IPS DF 19.7 (cell line): ENCODE data around the gene ATP6V1G1.
A peak's percentile ranks its signal among the peaks of the same experiment; 100 is the strongest.
"Not testable (repeated sequence)": the region's sequence is repeated elsewhere in the genome, so short reads cannot be mapped to it uniquely, and the experiment has no call there.

Source experiments
- DNase-seq: peaks from one replicate; pipeline ENCODE4 v3.0.0-alpha.2; 2013; ENCODE audit warnings: low read depth, low spot score

The ATP6V1G1 gene, protein sequence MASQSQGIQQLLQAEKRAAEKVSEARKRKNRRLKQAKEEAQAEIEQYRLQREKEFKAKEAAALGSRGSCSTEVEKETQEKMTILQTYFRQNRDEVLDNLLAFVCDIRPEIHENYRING

DNA sequence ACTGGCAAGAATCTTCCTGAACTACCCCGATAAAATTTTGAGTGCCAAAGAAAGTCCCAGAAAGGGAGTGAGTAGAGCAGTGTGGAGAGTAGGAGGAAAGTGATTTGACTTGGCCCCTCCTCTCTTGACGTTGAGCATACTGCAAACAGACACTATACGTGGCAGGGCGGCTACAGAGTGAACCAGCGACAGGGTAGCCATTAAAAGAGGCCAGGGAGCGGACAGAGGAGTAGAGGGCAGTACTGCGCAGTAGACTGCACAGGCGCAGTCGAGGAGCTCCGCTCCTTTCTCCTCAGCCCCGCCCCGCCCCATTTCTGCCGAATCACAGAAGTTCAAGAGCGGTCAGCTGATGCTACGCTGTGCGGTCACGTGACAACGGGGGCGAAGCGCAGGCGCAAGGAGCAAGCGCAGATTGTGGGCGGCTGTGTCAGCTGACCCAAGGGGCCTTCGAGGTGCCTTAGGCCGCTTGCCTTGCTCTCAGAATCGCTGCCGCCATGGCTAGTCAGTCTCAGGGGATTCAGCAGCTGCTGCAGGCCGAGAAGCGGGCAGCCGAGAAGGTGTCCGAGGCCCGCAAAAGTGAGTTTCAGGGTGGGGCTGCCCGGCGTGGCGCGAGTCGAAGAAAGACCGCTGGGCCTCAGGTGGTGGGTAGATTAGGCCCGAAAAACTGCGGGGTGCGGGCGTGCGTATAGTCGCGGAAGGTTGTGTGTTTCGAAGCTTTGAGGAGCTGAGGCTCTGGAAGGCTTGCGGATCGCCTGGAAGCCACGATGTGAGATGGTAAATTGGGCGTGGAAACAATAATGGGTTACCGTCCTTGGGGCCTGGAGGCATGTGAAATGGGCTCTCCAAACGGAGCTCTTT, at the start of gene ATP6V1G1:
Gene ATP6V1G1 (plus strand): TSS at position 425 of the 858 bp plus-strand sequence. CDS start 70 bp downstream, at position 495.
- DNase-seq = peak; percentile 97

GRCh38 chr9:114538241-114538640, 49.3 kb upstream of the ATP6V1G1 start:
- peak; percentile 68 for DNase-seq

DNA sequence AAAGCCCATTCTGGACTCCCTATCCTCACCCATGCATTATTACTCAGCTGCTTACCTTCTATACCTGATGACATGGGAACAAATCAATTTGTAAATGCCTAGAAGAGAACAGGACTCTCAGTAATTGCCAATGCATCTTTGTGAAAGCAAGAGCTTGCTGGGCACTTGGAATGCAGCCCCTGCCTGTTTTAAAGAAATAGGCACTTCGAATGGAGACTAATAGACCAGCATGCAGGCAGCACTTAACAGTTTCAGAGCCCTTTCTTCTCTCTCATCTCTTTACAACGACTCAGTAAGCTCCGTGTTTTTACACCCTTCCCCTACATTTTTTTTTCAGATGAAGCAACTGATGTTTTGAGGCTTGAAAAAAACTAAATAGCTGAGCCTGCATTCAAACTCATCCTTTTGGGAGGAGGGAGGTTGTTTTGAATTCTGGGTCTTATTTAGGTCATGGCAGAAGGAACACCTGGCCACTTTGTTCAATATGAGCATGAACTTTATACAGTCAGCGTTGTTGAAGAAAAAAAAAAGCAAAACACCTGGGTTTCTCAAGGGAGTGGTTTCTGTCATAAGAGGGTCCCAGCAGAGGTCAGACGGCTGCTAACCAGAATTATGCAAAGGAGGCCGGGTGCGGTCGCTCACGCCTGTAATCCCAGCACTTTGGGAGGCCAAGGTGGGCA, 47.7 kb upstream of the ATP6V1G1 start:
- no peak for DNase-seq

GRCh38 chr9:114545055-114545454, 42.5 kb upstream of the ATP6V1G1 start:
- no peak for DNase-seq

DNA sequence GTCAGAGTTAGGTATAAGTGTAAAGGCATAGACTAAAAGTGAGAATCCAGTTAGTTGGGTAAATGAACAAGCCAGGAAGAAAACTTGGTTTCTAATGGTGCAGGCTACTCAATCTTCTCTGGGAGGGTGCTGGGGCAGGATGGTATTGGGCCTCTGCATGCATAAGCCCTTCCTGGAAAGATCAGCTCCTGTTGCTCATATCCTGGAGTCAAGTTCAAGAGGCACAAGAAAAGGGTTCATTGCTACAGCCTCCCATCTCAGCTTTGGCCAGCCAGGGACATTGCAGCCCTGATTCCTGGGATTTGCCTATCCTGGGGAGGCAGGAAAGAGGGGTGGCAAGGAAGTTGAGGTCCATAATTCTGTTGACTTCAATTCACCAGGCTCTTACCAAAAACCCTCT, 40.7 kb upstream of the ATP6V1G1 start:
- DNase-seq = no peak

- no peak for DNase-seq
Measured at GRCh38 chr9:114549697-114550330, 37.8 kb upstream of the ATP6V1G1 start.

GRCh38 chr9:114551750-114552685, 35.6 kb upstream of the ATP6V1G1 start:
- DNase-seq = no peak

- no peak for DNase-seq
Measured at GRCh38 chr9:114552706-114553105, 34.9 kb upstream of the ATP6V1G1 start.

GRCh38 chr9:114553202-114553601, 34.4 kb upstream of the ATP6V1G1 start:
- DNase-seq = no peak

DNA sequence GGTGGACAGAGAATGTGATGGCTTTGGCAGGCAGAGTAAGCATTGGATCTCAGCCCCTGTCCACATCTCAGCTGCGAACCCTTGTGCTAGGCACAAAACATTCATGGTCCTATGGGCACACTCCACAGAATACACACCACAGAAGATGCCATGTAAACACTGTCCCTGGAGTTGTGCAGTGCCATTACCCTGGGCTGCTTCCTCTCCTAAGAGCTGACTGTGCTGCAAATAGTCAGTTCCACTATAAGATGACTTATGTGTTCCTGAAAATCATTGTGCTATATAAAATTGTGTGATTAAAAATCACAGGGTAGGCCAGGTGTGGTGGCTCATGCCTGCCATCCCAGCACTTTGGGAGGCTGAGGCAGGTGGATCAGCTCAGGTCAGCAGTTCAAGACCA, 31.9 kb upstream of the ATP6V1G1 start:
- DNase-seq = no peak

GRCh38 chr9:114558027-114558675, 29.4 kb upstream of the ATP6V1G1 start:
- no peak for DNase-seq

- no peak for DNase-seq
Measured at GRCh38 chr9:114559830-114560513, 27.6 kb upstream of the ATP6V1G1 start.

DNA sequence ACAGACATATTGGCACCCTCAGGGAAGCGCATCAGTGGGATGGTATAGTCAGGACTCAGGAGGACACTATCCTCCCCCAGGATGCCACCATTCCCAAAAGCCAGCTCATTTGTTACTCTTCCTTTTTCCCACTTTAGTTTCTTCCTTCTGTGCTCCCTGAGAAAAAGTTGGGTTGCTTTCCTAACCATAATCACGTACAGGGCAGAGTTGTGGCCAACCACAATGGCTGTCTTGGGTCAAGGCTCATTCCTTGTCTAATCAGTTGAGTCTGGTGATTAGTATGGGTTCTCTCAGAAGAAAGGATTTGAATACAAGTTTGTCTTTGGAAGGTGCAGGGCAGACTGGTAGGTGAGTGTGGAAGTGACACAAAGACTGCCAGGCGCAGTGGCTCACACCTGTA, 26.6 kb upstream of the ATP6V1G1 start:
- DNase-seq = no peak

DNA sequence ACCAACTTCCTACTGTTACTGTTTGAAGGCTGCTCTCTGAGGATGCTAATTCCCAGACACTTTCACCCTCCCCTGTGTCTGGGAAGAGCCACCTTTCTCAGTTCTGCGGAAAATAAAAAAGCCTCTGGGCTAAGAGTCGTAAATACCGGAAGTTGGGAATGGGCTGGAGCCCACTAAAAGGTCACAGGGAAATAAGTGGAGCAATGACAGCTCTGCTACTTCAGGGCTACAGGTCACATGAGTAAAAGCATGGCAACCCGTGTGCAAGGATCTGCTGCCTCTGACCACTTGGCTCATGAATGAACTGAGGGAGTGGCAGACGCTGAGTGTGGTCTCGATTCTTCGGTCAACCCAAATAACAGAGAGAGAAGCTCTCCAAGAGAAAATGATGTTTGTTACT, 25.8 kb upstream of the ATP6V1G1 start:
- no peak for DNase-seq

DNA sequence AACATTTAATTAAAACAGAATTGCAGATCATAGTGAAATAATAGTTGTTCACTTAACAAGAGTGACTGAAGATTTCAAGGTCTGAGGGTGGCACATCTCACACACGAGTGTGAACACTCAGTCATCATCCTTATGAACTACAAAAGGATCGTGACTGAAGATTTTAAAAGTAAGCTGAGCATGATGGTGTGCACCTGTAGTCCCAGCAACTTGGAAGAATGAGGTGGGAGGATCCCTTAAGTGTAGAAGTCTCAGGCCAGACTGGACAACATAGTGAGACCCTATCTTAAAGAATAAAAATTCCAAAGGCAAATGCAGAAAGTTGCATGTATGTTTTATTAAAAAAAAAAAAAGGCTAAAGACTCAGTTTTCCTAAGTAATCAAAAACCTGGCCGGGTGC, 22.4 kb upstream of the ATP6V1G1 start:
- DNase-seq = no peak

GRCh38 chr9:114570742-114571141, 16.8 kb upstream of the ATP6V1G1 start:
- DNase-seq = no peak

- DNase-seq = no peak
Measured at GRCh38 chr9:114571391-114571790, 16.2 kb upstream of the ATP6V1G1 start.

DNA sequence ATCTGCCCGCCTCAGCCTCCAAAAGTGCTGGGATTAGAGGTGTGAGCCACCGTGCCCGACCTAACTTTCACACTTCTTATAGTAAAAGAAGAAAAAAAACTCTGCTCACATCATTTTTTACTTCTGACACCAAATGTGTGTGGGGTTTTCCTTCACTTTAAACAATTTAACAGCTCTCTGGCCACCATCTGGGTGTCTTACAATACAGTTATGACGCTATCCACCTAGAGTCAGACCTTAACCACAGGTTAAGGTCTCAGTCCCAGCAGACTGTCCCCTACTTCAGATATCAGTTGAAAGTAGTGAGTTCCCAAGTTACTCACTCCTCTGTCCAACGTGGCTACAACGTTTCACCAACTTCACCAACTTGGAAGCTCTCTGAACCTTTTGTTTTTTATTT, 15.4 kb upstream of the ATP6V1G1 start:
- DNase-seq = no peak

GRCh38 chr9:114574438-114574837, 13.1 kb upstream of the ATP6V1G1 start:
- no peak for DNase-seq

GRCh38 chr9:114576779-114577178, 10.8 kb upstream of the ATP6V1G1 start:
- DNase-seq = not testable (repeated sequence)
